Colonic mucosa (tissue), 4 donors: Measurements from ENCODE around the gene JDP2. TPM values are rescaled to one million over a fixed set of nuclear protein-coding genes. Genes with fewer than 3 reads are reported as not detected.

Experiments used
- DNase-seq: peaks from one replicate; pipeline ENCODE4 v3.0.0-alpha.2; 2020
- H3K27ac ChIP-seq: fragments of 200-600 bp; one replicate; pipeline ENCODE4 v1.8.0; 2021
- H3K27me3 ChIP-seq: fragments of 200-600 bp; one replicate; pipeline ENCODE4 v1.8.0; 2021
- H3K36me3 ChIP-seq: fragments of 200-600 bp; one replicate; pipeline ENCODE4 v1.8.0; 2021
- H3K4me1 ChIP-seq: fragments of 200-600 bp; one replicate; pipeline ENCODE4 v1.8.0; 2021; ENCODE audit warnings: mild to moderate bottlenecking
- H3K4me3 ChIP-seq: fragments of 200-600 bp; one replicate; pipeline ENCODE4 v1.8.0; 2021
- H3K9ac ChIP-seq, 2 donors: one replicate each; pipeline ENCODE4 v1.7.0; 2013; ENCODE audit warnings: control low read depth in 2 of 2, low read depth in 2 of 2, low read length in 2 of 2
- H3K9me3 ChIP-seq: fragments of 200-600 bp; one replicate; pipeline ENCODE4 v1.8.0; 2021
- CTCF ChIP-seq: fragments of 200-600 bp; IDR thresholded peaks from one replicate; pipeline ENCODE4 v1.8.0; 2022; ENCODE audit warnings: antibody characterized with exemption, mild to moderate bottlenecking
- intact Hi-C: fragments of 100-400 bp; cut with DNase I; formaldehyde crosslinking; loops from one replicate; pipeline ENCODE4 v1.14.1; 2022
- total RNA-seq, 2 donors: library from RNA; stranded (reverse); fragmentation: NEBNext Ultra II Directional in 1 of 2; extraction: Animal tissue kit (Norgen Biotek cat#: 25700) in 1 of 2; gene quantifications; one replicate each; pipeline ENCODE4 v1.2.1, GENCODE V29; 2021
- donor health status: healthy.
- donor health status: DM: no; HTN: no; CAD: no.
- donor health status: DM: no; HTN: no; CAD: no.

JDP2 gene
- total RNA-seq, 2 donors from 2014 or later, result 19.4 to 37.1 TPM

- H3K9me3 ChIP-seq, result no peaks in the 10 kb centered on the region
- H3K9ac ChIP-seq, result no peak overlapping the region
- H3K4me3 ChIP-seq, result no peak overlapping the region
- H3K27me3 ChIP-seq, result no peaks in the 10 kb centered on the region
- no peak for DNase-seq
- intact Hi-C loops, result no loop called here
- no peaks in the 10 kb centered on the region for H3K36me3 ChIP-seq
- no peak overlapping the region for H3K27ac ChIP-seq
- H3K4me1 ChIP-seq, result peaks cover 18% of the 10 kb centered on the region
- TF ChIP-seq CTCF, result no peak
These were observed 24.5 kb downstream of the JDP2 start for GRCh38 chr14:75452324-75452723.

GRCh38 chr14:75452900-75453816 is 25.3 kb downstream of the JDP2 start:
- Histone ChIP-seq H3K27me3 (no peaks in the 10 kb centered on the region), H3K36me3 (no peaks in the 10 kb centered on the region), H3K9ac (peak overlapping the region; percentile 42 to 54), H3K4me3 (no peak overlapping the region), H3K9me3 (no peaks in the 10 kb centered on the region), H3K4me1 (peaks cover 18% of the 10 kb centered on the region), H3K27ac (peak overlapping the region; percentile 16)
- no peak for DNase-seq
- no peak for TF ChIP-seq CTCF
- intact Hi-C loops, result no loop called here

- Histone ChIP-seq H3K9me3 (no peaks in the 10 kb centered on the region), H3K27ac (peak overlapping the region; percentile 16), H3K9ac (peak overlapping the region in 1 of 2 donors; percentile 54), H3K4me3 (no peak overlapping the region), H3K27me3 (no peaks in the 10 kb centered on the region), H3K4me1 (peaks cover 22% of the 10 kb centered on the region), H3K36me3 (no peaks in the 10 kb centered on the region)
- DNase-seq, result no peak
- TF ChIP-seq CTCF, result no peak
- intact Hi-C loops, result no loop called here
These were observed 26.1 kb downstream of the JDP2 start for GRCh38 chr14:75453817-75454434.

GRCh38 chr14:75454963-75455546 is 27.2 kb downstream of the JDP2 start:
- Histone ChIP-seq H3K36me3 (no peaks in the 10 kb centered on the region), H3K9ac (peak overlapping the region in 1 of 2 donors; percentile 21), H3K4me1 (peaks cover 15% of the 10 kb centered on the region), H3K9me3 (no peaks in the 10 kb centered on the region), H3K27me3 (no peaks in the 10 kb centered on the region), H3K27ac (no peak overlapping the region), H3K4me3 (no peak overlapping the region)
- intact Hi-C loops, result no loop called here
- no peak for DNase-seq
- TF ChIP-seq CTCF, result no peak

- H3K27ac ChIP-seq, result no peak overlapping the region
These were observed 28.5 kb downstream of the JDP2 start for GRCh38 chr14:75456069-75456996.

More at GRCh38 chr14:75456069-75456996, 28.5 kb downstream of the JDP2 start:
- intact Hi-C loops, result no loop called here
- H3K4me1 ChIP-seq, result peaks cover 9% of the 10 kb centered on the region
- no peak for TF ChIP-seq CTCF
- no peak overlapping the region for H3K4me3 ChIP-seq
- no peaks in the 10 kb centered on the region for H3K27me3 ChIP-seq
- H3K9me3 ChIP-seq, result no peaks in the 10 kb centered on the region
- DNase-seq, result no peak
- no peaks in the 10 kb centered on the region for H3K36me3 ChIP-seq
- peak overlapping the region in 1 of 2 donors; percentile 36 for H3K9ac ChIP-seq
